Measurements from ENCODE around the gene C2orf81. TPM values are rescaled to one million over a fixed set of nuclear protein-coding genes. Genes with fewer than 3 reads are reported as not detected.
"Not testable (repeated sequence)": the region's sequence is repeated elsewhere in the genome, so short reads cannot be mapped to it uniquely, and the experiment has no call there.

Gene C2orf81
- total RNA-seq, 1 experiment from 2014 or later = 9.8 TPM

DNA sequence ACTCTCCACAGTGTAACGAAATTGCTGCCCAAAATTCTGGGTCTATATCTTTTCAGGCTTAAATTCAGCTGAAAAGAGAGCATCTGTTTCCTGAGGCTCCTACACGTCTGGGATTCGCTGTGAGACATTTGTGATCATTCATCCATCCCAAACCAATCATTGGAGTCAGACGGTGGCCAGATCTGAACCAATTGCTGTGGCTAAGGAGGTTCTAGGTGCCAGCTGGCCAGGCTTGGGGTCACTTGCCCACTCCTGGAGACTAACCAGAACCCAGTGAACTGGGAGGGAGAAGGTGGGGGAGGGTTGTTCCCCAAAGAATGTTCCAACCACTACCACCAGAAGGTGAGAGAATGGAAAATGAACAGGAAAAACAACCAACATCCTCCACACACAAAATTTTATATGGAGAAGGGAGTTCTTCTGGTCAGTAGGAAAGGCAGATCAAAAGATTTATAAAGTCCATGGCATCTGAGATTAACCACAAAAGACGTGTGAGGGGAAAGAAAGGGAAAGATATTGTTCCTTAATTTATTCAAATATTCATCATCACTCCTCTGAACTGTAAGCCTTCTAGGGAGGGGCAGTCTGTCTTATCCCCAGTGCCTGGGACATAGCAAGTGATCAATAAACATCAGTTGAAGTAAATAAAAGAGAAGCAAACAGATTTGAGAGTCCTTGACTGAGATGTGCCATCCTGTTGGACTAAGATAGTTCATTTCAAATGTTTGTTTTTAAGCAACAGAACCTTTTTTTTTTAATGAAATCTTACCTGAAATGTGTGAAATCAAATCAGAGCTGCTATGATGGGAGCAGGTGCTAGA, 23.3 kb upstream of the C2orf81 start:
- Histone ChIP-seq H2AFZ (no peak overlapping the region), H3K27me3 (ENCODE audit: insufficient read depth, low read depth) (no peaks in the 10 kb centered on the region), H3K4me1 (replicated peaks; ENCODE audit: insufficient read depth) (peaks cover 15% of the 10 kb centered on the region), H3K9me2 (ENCODE audit: insufficient read depth) (no peaks in the 10 kb centered on the region), H3K79me2 (ENCODE audit: low read depth) (peaks cover 6% of the 10 kb centered on the region), H3K9me3 (ENCODE audit: insufficient read depth, low read depth) (no peaks in the 10 kb centered on the region), H3K27ac (no peak overlapping the region), H3K4me2 (no peak overlapping the region; the same call in 1 of the 2 replicates), H4K20me1 (ENCODE audit: insufficient read depth) (peaks cover 3% of the 10 kb centered on the region; the same call in 1 of the 2 replicates), H3K36me3 (ENCODE audit: low read depth) (no peaks in the 10 kb centered on the region), H3K4me3 (no peak overlapping the region), H3F3A (ENCODE audit: insufficient read depth, low read depth) (peaks cover 23% of the 10 kb centered on the region)
- TF ChIP-seq, protein P1, sequence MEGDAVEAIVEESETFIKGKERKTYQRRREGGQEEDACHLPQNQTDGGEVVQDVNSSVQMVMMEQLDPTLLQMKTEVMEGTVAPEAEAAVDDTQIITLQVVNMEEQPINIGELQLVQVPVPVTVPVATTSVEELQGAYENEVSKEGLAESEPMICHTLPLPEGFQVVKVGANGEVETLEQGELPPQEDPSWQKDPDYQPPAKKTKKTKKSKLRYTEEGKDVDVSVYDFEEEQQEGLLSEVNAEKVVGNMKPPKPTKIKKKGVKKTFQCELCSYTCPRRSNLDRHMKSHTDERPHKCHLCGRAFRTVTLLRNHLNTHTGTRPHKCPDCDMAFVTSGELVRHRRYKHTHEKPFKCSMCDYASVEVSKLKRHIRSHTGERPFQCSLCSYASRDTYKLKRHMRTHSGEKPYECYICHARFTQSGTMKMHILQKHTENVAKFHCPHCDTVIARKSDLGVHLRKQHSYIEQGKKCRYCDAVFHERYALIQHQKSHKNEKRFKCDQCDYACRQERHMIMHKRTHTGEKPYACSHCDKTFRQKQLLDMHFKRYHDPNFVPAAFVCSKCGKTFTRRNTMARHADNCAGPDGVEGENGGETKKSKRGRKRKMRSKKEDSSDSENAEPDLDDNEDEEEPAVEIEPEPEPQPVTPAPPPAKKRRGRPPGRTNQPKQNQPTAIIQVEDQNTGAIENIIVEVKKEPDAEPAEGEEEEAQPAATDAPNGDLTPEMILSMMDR (conservative IDR thresholded peaks at IDR 0.05) = no peak
- TF ChIP-seq EZH2 (IDR thresholded peaks at IDR 0.05; ENCODE audit: low read depth) = no peak
- BruUV-seq (replicated peaks) = no TSS peak
- ChIA-PET CTCF (no interaction called here), POLR2A (ENCODE audit: unreplicated experiment) (interaction anchor here (1.0 kb wide), 1 partner anchor 14 kb away, joined by 8 read pairs; the partner anchor contains the start of gene WBP1)
- intact Hi-C loops (cut with micrococcal nuclease; ENCODE audit: unreplicated experiment) = no loop called here
- peak in 1 of 2 experiments; percentile 18 for DNase-seq

DNA sequence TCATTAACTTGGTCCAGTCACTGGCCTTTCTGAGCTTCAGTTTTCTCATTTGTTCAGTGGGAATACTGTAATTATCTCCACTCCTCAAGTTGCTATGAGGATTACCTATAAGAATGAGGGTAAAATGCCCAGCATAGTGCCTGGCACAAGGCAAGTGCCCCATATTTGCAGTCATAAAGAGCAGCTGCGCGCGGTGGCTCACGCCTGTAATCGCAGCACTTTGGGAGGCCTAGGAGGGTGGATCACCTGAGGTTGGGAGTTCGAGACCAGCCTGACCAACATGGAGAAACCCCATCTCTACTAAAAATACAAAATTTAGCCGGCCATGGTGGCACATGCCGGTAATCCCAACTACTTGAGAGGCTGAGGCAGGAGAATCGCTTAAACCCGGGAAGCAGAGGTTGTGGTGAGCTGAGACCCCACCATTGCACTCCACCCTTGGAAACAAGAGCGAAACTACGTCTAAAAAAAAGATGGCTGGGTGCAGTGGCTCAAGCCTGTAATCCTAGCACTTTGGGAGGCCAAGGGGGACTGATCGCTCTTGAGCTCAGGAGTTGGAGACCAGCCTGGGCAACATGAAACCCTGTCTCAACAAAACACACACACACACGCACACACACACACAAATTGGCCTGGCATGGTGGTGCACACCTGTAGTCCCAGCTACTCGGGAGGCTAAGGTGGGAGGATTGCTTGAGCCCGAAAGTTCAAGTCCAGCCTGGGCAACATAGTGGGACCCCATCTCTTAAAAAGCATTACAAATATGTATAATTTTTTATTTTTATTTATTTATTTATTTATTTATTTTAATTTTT, 21.3 kb upstream of the C2orf81 start:
- Histone ChIP-seq H3F3A (ENCODE audit: insufficient read depth, low read depth) (peaks cover 23% of the 10 kb centered on the region), H3K79me2 (ENCODE audit: low read depth) (peaks cover 27% of the 10 kb centered on the region), H4K20me1 (ENCODE audit: insufficient read depth) (peaks cover 23% of the 10 kb centered on the region), H3K4me2 (peak overlapping the region; percentile 93), H3K4me3 (peak overlapping the region; percentile 66), H2AFZ (peak overlapping the region; percentile 87), H3K4me1 (replicated peaks; ENCODE audit: insufficient read depth) (peaks cover 17% of the 10 kb centered on the region), H3K27ac (peak overlapping the region; percentile 64)
- H3K27me3 ChIP-seq (ENCODE audit: insufficient read depth, low read depth); intact Hi-C loops (cut with micrococcal nuclease; ENCODE audit: unreplicated experiment); POLR2A ChIA-PET (ENCODE audit: unreplicated experiment); BruUV-seq (replicated peaks); H3K9me2 ChIP-seq (ENCODE audit: insufficient read depth); H3K36me3 ChIP-seq (ENCODE audit: low read depth); H3K9me3 ChIP-seq (ENCODE audit: insufficient read depth, low read depth); DNase-seq; CTCF ChIA-PET: not testable (repeated sequence)

DNA sequence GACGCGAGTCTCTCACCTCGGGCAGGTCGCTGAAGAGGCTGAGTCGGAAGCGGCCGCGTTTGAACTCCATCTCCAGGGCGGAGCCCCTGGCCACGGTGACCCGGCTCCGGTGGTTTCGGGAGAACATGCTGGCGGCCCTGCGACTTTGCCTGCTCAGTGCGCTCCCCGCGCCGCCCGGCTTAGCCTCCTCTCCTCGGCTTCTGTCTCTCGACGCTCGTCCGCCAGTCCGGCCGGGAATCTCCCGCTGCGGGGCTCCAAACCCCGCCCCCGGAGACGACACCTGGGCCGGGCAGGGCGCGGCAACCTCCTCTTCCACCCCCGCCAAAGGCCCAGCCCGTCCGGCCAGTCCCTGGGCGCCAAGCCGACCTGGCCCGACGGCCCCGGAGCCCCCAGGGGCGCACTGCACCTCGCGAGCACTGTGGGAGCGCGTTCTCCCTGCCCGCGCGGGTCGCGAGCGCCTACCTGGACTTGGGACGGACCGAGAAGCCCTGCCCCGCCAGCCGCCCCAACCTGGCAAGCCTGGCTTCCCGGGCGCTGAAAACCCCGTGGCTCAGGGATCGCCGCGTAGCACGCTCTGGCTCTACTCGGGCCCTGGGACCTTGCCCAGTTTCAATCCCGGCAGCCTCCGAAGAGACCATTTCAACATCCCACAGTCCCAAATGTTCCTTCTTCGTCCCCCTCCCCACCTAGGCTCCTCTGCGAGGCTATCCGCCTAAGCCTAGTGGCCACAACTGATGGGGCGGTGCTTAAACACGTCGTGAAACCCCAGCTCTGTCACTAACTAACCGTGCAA, 20.5 kb upstream of the C2orf81 start, which contains the start of gene RTKN:
Gene RTKN (minus strand): TSS at position 248 of the 793 bp plus-strand sequence. CDS start 121 bp downstream, at position 127.
- H3K4me2 ChIP-seq = peak within 1 kb of the TSS; percentile 93
- no peaks in the 10 kb centered on the region for H3K9me2 ChIP-seq (ENCODE audit: insufficient read depth)
- intact Hi-C loops (cut with micrococcal nuclease; ENCODE audit: unreplicated experiment) = no loop called here
- H3K27ac ChIP-seq = peak within 1 kb of the TSS; percentile 64
- H2AFZ ChIP-seq = peak within 1 kb of the TSS; percentile 87
- H3K4me1 ChIP-seq (replicated peaks; ENCODE audit: insufficient read depth) = peaks cover 17% of the 10 kb centered on the region
- no peaks in the 10 kb centered on the region for H3K27me3 ChIP-seq (ENCODE audit: insufficient read depth, low read depth)
- peaks cover 24% of the 10 kb centered on the region for H4K20me1 ChIP-seq (ENCODE audit: insufficient read depth)
- H3K4me3 ChIP-seq = peak within 1 kb of the TSS; percentile 66
- H3K36me3 ChIP-seq (ENCODE audit: low read depth) = 0 out of 2 replicates have a peak, but pooled peaks cover 4% of the 10 kb centered on the region
- peaks cover 35% of the 10 kb centered on the region for H3K79me2 ChIP-seq (ENCODE audit: low read depth)
- peak; percentile 74 to 85 for DNase-seq
- ChIA-PET CTCF (no interaction called here), POLR2A (ENCODE audit: unreplicated experiment) (no interaction called here)
- H3F3A ChIP-seq (ENCODE audit: insufficient read depth, low read depth) = peaks cover 23% of the 10 kb centered on the region
- TSS peak; percentile 64 for BruUV-seq (replicated peaks)
- no peaks in the 10 kb centered on the region for H3K9me3 ChIP-seq (ENCODE audit: insufficient read depth, low read depth)
- no peak for TF ChIP-seq EZH2 (IDR thresholded peaks at IDR 0.05; ENCODE audit: low read depth)
- TF ChIP-seq, protein P1 (conservative IDR thresholded peaks at IDR 0.05) = no peak

All from PC-9 (cell line).